Astrocyte of the spinal cord (primary cell): ENCODE data around the gene TMPRSS3.

Experiments used
- DNase-seq: peaks from one replicate; pipeline ENCODE4 v3.0.0; 2011; ENCODE audit warnings: low read depth, low spot score
- H3K4me3 ChIP-seq: 2 replicates; pipeline ENCODE4 v1.5.1; 2011; ENCODE audit warnings: low read depth, mild to moderate bottlenecking, low read length, moderate library complexity
- in situ Hi-C: cut with HindIII; loops from 2 replicates; pipeline ENCODE4 v1.10.0; 2017; ENCODE audit warnings: low sequenced_read_pairs
- TF ChIP-seq, protein P1 (sequence below): IDR thresholded peaks from 2 replicates; pipeline ENCODE4 v1.5.1; 2012; ENCODE audit warnings: low read depth, mild to moderate bottlenecking, low read length, inconsistent platforms

TMPRSS3 gene

DNA sequence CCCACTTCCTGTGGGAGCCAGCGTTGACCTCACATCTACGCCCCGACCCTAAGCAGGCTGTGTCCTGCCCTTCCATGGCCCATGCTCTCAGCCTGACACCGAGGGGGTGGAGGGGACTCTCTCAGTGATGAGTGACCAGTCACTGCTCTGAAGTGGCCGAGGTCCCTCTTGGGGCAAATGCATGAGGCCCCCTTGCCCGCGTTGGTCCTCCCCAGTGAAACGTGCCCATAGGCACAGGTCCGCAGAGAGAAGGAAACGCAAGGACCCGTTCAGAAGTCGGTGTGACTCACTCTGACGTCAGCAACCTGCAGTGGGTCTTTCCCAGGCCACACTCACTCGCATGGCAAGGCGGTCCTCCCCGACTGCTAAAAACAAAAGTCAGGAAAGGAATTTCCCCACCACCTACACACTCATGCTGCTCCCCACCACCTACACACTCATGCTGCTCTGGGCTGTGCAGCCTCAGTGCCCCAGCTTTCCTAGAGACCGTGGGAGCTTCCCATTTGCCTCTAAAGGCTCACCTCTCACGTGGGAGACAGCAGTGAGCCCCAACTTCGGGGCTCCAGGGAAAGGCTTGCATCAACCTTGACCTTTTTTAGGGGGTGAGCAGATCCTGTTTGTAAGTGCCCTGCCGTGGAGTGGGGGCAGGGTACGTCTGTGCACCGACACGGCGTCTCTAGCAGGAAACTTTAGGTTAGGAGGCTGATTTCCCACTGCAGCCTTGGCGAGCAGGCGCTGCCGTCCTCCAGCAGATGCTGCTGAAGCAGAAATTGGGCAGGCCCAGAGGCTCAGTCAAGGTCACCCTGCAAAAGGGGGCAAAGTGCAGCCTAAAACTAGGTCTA is 19.3 kb upstream of the TMPRSS3 start:
- no peak overlapping the region for H3K4me3 ChIP-seq
- TF ChIP-seq, protein P1, sequence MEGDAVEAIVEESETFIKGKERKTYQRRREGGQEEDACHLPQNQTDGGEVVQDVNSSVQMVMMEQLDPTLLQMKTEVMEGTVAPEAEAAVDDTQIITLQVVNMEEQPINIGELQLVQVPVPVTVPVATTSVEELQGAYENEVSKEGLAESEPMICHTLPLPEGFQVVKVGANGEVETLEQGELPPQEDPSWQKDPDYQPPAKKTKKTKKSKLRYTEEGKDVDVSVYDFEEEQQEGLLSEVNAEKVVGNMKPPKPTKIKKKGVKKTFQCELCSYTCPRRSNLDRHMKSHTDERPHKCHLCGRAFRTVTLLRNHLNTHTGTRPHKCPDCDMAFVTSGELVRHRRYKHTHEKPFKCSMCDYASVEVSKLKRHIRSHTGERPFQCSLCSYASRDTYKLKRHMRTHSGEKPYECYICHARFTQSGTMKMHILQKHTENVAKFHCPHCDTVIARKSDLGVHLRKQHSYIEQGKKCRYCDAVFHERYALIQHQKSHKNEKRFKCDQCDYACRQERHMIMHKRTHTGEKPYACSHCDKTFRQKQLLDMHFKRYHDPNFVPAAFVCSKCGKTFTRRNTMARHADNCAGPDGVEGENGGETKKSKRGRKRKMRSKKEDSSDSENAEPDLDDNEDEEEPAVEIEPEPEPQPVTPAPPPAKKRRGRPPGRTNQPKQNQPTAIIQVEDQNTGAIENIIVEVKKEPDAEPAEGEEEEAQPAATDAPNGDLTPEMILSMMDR: no peak
- DNase-seq: peak; percentile 65
- in situ Hi-C loops: no loop called here

DNA sequence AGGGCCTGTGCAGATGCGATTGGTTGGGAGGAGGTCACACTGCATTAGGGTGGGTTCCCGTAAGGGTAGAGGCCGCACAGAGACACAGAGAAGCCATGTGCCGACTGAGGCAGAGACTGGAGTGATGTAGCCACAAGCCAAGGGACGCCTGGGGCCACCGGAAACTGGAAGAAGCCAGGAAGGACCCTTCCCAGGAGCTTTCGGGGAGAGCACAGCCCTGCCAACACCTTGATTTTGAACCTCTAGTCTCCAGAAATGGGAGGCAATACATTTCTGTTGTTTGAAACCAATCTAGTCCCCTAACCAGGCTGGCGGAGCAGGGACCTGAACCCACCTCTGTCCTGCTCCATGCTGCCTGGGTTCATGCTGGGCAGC is 18.7 kb upstream of the TMPRSS3 start:
- DNase-seq: no peak
- no peak overlapping the region for H3K4me3 ChIP-seq
- in situ Hi-C loops: no loop called here
- TF ChIP-seq, protein P1: no peak

DNA sequence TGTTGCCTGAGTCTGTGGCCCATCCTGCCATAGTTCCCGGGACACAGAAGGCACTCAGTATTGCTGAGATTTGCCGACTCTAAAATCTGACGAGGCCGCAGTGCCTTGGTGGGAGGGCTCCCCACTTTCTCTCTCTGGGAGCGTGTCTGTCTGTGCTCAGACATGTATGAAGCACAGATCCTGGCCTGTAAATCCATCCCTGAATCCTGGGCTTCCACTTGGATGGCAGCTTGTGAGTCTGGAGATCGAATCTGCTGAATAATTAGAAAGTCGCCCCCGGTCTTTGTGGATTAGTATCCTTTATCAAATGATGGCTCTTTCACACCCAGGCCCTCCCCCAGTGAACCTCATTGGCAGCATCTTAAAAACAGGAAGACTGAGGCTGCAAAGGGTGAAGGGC is 18.2 kb upstream of the TMPRSS3 start:
- in situ Hi-C loops: no loop called here
- DNase-seq: no peak
- TF ChIP-seq, protein P1: no peak
- no peak overlapping the region for H3K4me3 ChIP-seq

DNA sequence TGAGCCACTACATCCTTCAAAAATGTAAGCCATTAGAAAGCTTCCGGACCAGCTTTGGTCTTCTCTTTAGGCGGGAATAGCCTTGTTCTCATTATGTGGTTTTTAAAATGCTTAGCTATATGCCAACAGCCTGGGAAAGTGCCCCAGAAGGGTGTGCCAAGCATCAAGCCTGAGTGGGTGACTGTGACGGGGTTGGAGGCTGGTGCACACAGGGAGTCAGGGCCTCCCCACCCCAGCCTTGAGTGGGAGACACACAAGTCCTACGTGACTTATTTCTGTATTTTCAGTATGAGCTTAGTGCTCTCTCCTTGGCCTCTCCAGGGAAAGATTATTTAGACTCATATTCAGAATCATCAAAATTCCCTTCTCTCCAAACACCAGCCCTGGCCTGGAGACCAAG is 17.6 kb upstream of the TMPRSS3 start:
- TF ChIP-seq, protein P1: no peak
- H3K4me3 ChIP-seq: no peak overlapping the region
- no peak for DNase-seq
- in situ Hi-C loops: no loop called here

DNA sequence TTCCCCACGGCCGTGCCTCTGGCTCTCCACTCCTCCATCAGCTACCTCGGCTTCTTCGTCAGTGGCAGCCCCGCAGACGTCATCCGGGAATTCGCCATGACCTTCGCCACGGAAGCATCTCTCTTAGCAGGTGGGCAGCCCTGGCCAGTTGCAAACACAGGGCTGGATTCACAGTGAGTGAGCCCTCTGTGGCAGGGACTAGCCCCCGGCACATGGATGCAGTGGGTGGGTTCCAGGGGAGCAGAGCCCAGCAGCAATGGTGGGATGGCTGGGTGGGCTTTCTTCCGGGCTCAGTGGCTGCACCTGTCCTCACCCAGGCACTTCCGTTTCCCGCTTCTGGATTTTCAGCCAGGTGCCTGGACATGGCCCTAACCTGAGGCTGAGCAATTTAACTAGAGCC is 17.2 kb upstream of the TMPRSS3 start:
- no peak for DNase-seq
- TF ChIP-seq, protein P1: no peak
- in situ Hi-C loops: no loop called here
- no peak overlapping the region for H3K4me3 ChIP-seq

DNA sequence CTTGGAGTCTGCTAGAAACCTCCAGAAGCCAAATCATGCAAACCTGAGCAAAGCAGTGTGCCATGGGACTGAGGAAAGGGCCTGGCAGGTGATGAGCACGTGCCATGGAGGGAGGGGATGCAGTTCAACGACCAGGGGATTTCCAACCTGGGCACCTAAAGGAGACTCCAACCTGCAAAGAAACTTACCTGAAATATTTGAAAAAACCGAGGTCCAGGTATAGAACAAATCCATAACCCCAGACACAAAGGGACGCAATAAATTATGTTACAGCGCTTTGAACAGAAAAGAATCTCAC is 16.7 kb upstream of the TMPRSS3 start:
- no peak overlapping the region for H3K4me3 ChIP-seq
- TF ChIP-seq, protein P1: no peak
- in situ Hi-C loops: no loop called here
- DNase-seq: no peak
